HL-60 (cell line): ENCODE results near the gene TFAP2A.

ENCODE experiments used
- CTCF ChIP-seq: IDR thresholded peaks from one replicate; pipeline ENCODE4 v1.5.1; 2011; ENCODE audit warnings: low read length, control low read depth, inconsistent platforms; ENCODE audit not compliant: insufficient read depth
- POLR2AphosphoS5 ChIP-seq: IDR thresholded peaks from 2 replicates; pipeline ENCODE4 v1.6.1; 2012; ENCODE audit warnings: low read depth
- REST ChIP-seq: IDR thresholded peaks from 2 replicates; pipeline ENCODE4 v1.6.1; 2012; ENCODE audit warnings: low read depth; ENCODE audit not compliant: insufficient replicate concordance
- SPI1 ChIP-seq: IDR thresholded peaks from 2 replicates; pipeline ENCODE4 v1.6.1; 2012; ENCODE audit warnings: low read depth, mild to moderate bottlenecking, borderline replicate concordance

- TF ChIP-seq POLR2AphosphoS5 (no peak), CTCF (no peak), REST (no peak), SPI1 (no peak)
These were observed 9.4 kb downstream of the TFAP2A start for GRCh38 chr6:10405513-10405900.
